ENCODE data around the gene FAM120B. TPM values are rescaled to one million over a fixed set of nuclear protein-coding genes. Genes with fewer than 3 reads are reported as not detected.

FAM120B gene
- polyA plus RNA-seq, 1 donor from 2014 or later, result 17.9 TPM

Small RNA genes lying within 50 kb of the gene (small RNA-seq; reads per million reads assigned to genes)
- 0 to 0.71 (median 0) reads per million in 3 experiments for gene MIR4644

Other genes starting within 250 kb of the FAM120B start
- 24.6 and 26.1 TPM in 2 replicates for gene DLL1, start 15.7 kb upstream of the FAM120B start, polyA plus RNA-seq
- 365 and 381 TPM in 2 replicates for gene PSMB1, start 246.5 kb downstream of the FAM120B start, polyA plus RNA-seq
- gene TBP, start 247.6 kb downstream of the FAM120B start, polyA plus RNA-seq, result 27.3 and 30.2 TPM in 2 replicates